NCI-H2171 treated with DMSO at 0.1 percent for 48 hours (cell line): ENCODE data around the gene PLA2G15.
A peak's percentile ranks its signal among the peaks of the same experiment; 100 is the strongest.

Experiments used
- DNase-seq: peaks from one replicate; lab custom pipeline; 2025; lab: John Stamatoyannopoulos, UW

PLA2G15 gene

DNA sequence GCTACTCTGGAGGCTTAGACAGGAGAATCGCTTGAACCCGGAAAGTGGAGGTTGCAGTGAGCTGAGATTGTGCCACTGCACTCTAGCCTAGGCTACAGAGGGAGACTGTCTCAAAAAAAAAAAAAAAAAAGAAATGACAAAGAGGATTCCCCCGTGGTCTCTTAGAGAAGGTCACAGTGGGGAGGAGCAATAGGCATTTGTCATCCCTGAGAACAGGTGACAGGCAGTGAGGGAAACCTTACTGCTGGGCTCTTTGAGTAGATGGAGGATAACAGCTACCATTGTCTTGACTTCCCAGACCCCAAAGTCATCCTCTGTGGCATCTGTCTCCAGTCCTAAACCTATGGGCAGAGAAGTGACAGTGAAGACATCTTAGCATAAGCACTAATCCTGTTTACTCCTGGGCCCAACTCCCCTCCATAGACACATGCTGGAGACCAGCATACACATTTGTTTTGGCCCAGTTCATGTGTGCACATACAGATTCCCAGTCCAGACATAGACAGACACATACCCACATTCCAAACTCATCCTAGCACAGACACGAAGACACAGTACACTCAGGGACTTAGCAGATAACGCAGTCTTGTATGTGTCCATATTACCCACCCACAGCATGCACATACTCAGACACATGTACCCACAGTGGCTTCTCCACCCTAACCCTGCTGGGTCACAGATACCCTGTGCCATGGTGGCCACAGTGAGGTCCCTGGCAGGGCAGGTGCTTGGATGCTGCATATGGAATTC lies 11.9 kb upstream of the PLA2G15 start:
- no peak for DNase-seq

DNA sequence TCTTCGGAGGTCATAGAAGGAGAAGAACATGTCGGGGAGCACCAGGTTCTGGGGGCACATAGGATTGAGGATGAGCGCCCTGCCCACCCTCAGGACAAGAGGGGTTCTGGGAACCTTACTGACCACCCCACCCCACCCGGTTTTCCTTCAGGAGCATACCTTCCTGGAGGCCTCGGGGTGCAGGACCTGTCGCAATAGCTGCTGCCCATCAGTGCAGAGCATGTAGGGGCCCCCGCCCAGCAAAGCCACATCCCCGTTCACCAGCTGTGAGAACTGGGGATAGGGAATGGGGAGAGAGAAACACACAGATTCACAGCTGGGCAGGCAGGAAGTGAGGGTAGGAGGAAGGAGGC lies 11.4 kb upstream of the PLA2G15 start:
- no peak for DNase-seq

DNA sequence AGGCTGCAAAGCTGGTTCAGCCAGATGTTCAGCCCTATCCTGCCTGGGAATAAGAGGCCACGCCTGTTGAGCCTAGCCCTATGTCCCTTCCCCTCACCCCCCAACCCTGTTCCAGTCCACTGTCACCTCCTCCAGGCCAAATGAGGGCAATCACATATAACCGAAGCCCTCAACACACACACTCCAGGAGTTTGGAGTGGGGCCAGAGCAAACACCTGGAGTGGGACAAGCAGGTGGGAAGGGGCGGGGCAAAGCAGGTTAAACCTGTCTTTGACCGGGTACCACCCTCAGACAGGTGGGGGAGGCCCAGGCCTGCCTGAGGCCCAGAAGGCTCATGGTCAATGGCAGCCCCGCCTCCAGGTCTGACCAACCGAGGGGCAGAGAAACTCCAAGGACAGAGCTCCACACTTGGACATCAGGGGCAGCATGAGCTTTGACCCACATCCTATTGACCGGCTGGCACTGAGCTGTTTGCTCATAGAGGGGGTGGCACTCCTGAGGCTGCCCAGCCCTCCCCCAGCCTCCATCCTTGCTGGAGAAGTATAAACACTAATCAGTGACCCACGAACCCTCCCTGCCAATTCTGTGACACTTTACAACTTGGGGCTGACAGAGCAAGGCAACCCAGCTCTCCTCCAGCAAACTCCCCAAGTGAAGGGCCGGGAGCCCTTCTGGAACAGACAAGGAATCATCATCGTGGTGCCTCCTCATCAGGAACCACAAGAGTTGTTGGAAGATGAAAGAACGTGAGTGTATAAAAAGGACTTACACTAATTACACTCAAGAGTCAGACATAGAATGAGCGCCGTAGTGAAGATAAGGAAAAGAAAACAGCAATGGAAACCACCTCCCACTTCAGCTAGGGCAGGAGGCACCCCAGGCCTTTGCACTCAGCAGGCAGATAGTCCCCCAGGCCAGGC lies 10.7 kb upstream of the PLA2G15 start:
- peak; percentile 27 for DNase-seq

DNA sequence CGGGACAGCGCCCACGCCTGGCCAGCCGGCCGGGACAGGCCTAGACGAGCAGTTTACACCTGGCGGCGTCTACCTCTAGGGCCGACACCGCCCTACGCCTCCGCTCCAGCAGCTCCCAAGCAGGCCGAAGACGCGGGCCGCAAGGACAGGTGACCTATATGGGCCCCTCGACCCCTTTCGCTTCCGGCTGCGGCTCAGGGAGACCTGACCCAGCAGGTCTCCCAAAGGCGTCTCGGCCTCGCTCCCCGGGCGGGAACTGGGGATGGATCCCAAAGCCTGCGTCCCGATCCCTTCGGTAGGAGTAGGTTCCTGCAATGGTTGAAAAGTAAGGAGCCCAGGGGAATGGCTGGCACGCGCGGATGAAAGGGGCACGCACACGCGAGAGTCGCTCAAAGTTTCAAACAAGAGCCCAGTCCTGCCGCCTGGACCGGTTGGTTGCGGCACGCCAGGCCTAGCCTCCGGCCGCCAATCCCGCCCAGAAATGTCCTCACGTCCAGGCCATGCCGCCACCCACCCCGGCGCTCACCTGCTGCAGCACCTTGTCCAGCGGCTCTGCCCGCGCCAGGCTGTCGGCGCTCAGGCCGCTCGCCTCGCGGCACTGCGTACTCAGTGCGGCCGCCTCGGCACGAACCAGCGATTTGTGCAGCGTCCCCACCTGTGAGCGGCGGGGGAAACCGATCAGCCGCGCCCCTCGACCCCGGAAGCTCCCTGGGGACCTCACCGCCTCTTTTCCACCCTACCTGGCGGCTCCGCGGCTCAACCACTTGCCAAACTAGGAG lies 9.9 kb upstream of the PLA2G15 start:
- no peak for DNase-seq

DNA sequence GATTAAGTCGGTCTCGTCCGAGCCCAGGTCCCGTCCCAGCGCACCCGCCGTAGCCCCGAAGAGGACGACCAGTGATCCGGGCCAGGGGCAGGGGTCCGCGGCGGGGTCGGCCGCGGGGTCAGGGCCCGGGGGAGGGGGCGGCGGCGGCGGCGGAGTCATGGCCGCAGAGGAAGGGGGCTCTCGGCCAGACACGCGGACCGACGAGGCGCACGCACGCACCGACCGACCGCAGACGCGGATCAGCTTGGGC lies 9.4 kb upstream of the PLA2G15 start, which contains the start of gene ESRP2:
ESRP2 (minus strand) TSS at position 241 of the 250 bp plus-strand sequence; CDS start at position 159, 82 bp downstream.
- no peak for DNase-seq

DNA sequence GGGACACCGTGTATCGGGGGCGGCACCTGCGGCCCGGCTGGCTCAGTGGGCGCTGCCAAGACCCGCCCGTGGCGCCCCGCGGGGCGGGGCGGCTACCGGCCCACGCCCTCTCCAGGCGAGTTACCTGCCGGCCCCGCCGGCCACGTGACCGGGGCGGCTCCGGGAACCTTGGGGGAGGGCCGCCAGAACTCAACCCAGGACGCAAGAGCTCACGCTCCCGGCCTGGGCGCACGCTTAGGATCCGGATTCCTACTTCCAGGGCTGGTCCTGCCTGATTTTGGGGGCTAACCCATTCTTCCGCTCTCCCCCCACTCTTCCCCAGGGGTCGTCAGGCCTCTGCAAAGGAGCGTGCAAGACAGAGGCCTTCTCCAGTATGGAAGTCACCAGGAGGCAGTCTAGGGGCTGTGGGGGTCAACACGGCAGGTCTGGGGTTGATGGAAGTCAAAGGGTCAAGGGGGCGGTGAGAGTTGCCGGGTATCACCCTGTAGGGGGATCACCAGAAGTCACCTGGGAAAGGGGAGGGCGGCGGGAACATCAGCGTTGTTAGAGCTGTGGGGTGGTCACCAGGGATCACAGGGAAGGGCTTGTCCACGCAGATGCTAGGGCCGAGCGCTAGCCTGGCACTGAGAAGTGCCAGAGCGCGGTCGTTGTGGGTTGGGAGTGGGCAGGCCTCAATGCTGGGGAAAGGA lies 8.9 kb upstream of the PLA2G15 start:
- peak; percentile 64 for DNase-seq

DNA sequence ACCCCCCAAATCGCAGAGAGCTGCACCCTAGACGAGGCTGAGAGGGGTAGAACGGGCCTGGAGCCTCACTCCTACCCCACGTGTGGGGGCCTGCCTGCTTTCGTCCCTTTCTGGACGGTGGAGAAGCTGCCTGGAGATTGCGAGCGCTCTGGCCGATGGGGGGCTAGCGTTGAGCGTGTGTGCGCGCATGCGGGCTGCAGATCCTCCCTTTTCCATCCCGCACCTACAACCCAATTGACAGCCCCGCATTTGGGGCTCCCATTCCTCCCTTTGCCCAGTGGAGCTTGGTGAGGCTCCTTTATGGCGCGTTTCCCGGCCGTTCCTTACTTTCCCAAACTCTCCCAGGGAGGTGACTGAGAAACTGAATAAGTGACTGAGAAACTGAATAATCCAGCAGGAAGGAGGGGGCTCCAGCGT lies 8.3 kb upstream of the PLA2G15 start:
- DNase-seq: no peak

DNA sequence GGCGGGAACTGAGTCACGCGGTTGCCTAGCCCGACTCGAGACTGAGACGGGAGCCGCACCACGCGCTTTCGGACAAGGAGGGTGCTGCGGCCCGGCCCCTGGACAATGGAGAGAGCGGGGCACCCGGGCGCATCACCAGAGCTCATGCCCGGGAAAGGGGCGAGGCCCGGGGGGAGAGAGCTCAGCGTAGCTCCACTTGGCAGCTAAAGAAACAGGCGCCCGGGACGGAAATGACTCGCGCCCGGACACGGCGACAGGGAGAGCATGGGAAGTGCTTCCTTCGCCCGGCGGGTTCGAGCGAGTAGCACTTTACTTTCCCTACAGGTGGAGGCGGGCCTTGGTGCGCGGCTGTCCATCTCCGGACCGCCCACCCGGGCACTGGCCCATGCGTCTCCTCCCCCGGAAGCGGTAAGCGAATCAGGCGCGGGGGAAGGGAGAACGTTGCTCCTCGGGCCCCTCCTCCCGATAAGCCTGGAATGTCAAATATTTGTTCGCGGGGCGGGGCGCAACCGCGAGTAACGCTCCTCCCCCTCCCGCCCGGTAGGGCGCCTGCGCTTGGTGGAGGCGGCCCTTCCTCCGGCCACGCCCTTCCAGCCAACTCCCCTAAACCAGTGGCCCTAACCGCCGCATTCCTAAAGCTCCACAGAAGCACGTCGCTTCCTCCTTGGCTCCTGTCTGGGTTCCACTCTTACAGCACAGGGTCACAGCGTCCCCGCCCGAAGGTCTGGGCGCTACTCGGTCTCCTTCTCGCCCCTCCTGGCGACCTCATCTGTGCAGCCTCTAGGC lies 7.7 kb upstream of the PLA2G15 start:
- DNase-seq: peak; percentile 97

DNA sequence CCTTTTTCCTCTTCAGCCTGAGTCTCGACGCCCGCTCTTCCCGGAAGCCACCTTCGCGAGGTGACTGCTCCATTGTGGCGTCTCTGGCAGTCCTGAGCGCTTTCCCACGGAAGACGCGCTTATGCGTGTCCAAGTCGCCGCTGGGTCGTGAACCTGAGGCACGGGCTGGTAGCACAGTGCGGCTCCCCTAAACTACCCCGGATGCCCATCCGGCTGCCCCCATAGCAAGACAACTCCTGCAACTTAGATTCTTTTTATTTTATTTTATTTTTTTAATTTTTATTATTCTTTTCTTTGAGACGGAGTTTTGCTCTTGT lies 7.2 kb upstream of the PLA2G15 start:
- no peak for DNase-seq

DNA sequence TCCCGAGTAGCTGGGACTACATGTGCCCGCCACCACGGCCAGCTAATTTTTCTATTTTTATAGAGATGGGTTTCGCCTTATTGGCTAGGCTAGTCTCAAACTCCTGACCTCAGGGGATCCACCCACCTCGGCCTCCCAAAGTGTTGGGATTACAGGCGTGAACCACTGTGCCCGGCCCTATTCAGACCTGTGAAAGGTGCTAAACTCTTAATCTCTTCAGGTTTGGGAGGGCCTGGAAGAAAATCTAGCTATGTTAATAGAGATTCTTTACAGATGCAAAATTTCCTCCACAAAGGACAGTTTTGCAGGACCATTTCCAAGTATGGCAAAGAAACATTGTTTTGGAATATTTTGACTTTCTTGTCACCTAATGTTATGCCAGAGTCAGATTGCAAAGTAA lies 3.1 kb upstream of the PLA2G15 start:
- DNase-seq: no peak

DNA sequence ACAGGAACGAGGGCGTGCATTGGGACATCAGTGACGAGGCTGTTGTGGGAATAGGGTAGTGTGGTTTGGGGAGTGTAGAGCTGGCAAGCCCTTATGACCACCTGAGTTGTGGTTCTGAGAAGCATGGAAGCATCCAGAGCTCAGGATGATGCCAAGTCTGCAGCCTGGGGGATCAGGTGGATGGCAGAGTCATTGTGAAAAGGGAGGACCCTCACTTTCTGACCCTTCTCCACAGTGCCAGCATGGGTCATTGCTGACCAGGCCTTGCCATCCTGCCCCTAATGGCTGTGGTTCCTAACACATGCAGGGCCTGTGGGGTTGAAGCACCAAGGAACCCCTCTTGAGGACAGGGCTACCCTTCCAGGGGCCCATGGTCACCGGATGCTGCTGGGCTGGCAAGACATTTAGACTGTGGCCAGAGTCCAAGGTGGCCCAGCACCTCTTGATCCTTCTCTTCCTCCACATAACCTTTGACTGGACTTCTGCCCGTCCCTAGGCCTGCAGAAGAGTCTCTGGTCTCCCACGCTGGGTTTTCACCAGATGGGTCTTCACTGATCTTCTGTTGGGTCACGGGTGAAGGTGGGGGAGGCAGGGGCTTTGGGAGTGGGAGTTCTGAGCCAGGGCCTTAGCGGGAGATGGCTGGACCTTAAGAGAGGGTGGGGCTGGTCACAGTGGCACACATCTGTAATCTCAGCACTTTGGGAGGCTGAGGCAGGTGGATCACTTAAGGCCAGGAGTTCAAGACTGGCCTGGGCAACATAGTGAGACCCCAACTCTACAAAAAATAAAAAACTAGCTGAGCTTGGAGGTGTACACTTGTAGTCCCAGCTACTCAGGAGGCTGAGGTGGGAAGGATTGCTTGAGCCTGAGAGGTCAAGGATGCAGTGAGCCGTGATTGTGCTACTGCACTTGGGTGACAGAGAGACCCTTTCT lies 2.0 kb upstream of the PLA2G15 start:
- DNase-seq: no peak

DNA sequence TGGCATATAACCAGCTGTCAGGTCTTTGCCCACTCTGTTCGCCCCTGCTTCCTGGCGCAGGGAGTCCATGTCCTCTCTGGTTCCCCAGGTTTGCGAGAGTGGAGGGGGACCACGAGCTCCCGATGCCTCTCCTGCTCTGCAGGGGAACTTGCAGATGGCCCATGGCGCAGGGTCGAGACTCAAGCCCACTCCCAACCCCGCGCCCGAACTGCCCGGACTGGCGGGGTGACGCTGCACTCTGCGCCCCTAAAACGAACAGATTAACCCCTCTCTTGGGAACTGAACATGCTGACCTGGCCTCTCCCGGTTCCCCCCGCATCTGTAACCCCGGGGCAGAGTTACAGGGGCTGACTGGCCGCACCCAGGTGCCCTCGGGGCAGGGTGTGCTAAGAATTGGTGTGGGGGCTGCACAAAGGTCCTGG lies 681 bp upstream of the PLA2G15 start:
- no peak for DNase-seq

DNA sequence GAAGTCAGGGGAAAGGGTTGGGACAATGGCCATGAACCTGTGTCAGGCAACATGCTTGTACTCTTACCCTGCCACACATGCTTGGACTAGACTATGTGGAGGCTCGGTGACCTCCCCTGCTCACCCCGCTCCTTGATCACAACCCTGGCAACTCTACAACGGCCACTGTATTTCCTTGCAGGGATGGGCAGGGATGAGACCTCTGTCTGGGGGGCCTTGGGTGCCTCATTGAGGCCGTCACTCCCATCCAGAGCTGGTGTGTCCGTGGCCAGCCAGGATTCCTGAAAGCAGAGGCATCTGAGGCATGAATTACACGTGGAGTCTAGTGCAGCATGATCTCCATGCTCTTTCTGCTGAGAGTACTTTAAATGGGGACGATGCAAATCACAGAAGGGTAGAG lies 948 bp downstream of the PLA2G15 start:
- no peak for DNase-seq

DNA sequence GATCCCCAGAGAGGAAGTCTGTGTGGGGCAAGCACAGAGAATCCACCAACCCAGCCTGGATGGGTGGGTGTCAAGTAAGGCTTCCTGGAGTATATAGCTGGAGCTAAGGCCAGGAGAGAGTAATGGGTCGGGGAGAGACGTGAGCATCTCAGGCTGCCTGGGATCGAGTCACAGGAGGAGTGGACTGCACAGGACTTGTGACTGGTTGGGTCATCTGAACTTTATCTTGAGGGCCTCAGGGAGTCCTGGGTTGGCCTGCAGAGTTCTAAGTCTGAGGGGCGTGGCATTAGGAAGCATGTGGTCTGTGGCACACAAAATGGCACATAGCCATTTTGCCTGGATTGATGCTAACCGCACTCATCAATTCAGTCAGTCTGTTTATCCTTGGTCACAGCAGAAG lies 1.5 kb downstream of the PLA2G15 start:
- no peak for DNase-seq

DNA sequence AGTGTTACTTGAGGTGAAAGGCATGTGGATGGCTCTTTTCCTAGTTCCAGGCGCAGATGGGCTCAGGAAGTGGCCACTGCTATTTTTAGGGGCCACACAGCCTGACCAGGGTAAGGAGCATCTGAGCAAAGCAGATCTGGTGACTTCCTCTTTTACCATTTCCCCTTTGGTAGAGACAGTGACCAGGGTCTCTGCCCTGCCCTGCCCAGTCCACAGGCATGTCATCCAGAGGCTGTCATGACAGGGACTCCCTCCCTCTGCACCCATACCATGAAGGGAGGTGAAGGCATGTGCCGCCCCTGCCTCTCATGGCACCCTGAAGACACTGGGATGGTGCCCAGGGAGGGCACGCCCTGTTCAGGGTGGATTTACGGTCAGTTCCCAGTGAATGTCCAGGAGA lies 2.2 kb downstream of the PLA2G15 start:
- DNase-seq: no peak

DNA sequence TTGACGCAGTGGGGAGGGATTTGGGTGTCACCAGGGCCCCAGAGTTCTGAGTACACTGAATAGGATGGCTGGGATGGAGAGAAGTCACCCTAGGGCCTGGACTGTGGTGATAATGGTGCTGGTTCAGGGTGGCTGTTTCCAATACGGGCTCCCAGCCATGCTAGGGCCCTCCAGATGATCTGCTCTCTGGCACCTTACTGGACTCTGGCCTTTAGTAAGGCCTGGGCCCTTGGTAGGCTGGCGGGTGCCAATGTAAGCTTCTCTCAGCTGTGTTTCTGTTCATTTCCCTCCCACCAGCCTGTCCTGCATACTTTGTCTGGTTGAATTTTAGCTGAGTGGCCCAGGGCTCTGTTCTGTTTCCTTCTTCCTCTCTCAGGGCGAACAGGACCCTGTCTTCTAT lies 2.8 kb downstream of the PLA2G15 start:
- DNase-seq: no peak

DNA sequence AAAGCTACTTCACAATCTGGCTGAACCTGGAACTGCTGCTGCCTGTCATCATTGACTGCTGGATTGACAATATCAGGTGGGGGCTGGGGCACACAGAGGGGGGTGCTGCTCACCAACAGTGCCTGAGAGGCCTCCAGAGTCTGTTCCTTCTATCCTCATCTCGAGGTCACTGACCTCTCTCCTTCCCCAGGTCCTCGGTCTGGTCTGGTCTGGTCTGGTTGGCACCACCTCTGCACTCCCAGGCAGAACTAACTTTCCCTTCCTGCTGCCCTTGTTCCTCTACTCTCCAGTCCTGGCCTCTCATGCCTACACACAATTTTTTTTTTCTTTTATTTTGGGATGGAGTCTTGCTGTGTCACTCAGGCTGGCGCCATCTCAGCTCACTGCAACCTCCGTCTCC lies 4.2 kb downstream of the PLA2G15 start:
- DNase-seq: no peak

DNA sequence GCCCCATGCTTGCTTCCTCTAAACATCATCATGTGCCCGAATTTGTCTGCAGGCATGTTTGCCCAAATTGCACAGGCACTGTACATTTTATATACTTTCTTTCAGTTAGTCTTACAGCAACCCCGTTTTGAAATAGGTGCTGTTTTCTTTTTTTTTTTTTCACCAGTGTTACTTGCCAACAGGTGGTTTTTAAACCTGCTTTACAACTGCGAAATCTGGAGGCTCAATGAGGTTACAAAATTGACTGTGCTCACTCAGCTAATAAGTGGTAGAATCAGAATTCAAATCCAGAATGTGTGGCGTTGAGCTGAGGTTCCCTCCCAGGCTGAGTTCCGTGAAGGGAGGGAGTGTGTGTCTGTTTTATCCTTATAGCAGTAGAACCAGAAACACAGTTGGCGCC lies 5.8 kb downstream of the PLA2G15 start:
- no peak for DNase-seq

DNA sequence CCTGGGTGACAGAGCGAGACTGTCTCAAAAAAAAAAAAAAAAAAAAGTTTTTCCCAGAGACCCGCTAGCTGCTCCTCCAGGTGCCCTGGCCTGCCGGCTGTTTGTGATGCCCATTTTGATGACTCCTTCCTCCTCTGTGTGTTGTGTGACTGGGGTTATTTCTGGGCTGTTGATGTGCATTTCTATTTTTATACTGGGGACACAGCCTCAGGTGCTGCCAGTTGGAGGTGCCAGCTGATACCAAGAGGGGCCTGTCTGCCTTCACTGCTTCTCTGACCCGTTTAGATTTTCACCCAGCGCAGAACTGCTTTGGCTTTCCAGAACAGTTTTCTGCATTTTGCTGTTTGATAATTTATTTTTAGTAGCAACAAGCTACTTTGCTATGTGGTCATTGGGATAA lies 6.7 kb downstream of the PLA2G15 start:
- no peak for DNase-seq

DNA sequence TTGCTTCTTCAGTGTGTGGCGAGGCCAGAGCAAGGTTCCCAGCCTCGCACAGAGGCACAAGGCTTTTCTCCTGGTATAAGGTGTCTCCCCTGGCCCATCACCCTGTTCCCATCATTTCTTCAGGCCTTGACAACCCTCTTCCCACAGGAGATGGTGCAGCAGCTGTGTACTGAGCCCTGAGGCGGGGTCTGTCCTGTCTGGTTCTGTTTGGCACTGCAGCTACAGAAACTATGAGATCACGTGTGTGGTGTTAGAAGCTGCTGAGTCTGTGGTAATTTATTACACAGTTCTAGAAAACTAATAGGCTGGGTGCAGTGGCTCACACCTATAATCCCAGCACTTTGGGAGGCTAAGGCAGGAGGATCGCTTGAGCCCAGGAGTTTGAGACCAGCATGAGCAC lies 7.2 kb downstream of the PLA2G15 start:
- DNase-seq: no peak
